Anterior cingulate cortex (tissue), 58 donors: ENCODE results near the gene CPNE7.

Source experiments
- DNase-seq, 58 donors: peaks; one replicate each; lab custom pipeline; 2025; lab: John Stamatoyannopoulos, UW

The CPNE7 gene

GRCh38 chr16:89599902-89600301 is 24.3 kb downstream of the CPNE7 start:
- DNase-seq, result no peak

- DNase-seq, result no peak
These were observed 24.9 kb downstream of the CPNE7 start for GRCh38 chr16:89600427-89600826.

GRCh38 chr16:89600956-89601355 is 25.4 kb downstream of the CPNE7 start:
- DNase-seq, result no peak

GRCh38 chr16:89601906-89602272 is 26.3 kb downstream of the CPNE7 start:
- DNase-seq, result peak in 1 of 58 donors; percentile 40

- peak in 40 of 58 donors; percentile 5 to 81 (median 36) for DNase-seq
These were observed 26.9 kb downstream of the CPNE7 start for GRCh38 chr16:89602273-89602951.

GRCh38 chr16:89602952-89603590 is 27.5 kb downstream of the CPNE7 start:
- DNase-seq, result no peak

GRCh38 chr16:89604764-89605163 is 29.2 kb downstream of the CPNE7 start:
- no peak for DNase-seq

GRCh38 chr16:89605186-89605970 is 29.8 kb downstream of the CPNE7 start:
- DNase-seq, result peak in 1 of 58 donors; percentile 25

- DNase-seq, result no peak
These were observed 30.4 kb downstream of the CPNE7 start for GRCh38 chr16:89606006-89606405.

- no peak for DNase-seq
These were observed 31.9 kb downstream of the CPNE7 start for GRCh38 chr16:89607453-89607852.

- no peak for DNase-seq
These were observed 32.6 kb downstream of the CPNE7 start for GRCh38 chr16:89607937-89608740.

GRCh38 chr16:89610108-89610453 is 34.5 kb downstream of the CPNE7 start:
- DNase-seq, result no peak

GRCh38 chr16:89612415-89613166 is 37.0 kb downstream of the CPNE7 start:
- DNase-seq, result no peak

- DNase-seq, result no peak
These were observed 37.8 kb downstream of the CPNE7 start, which contains the start of gene DPEP1 for GRCh38 chr16:89613231-89613953. Gene DPEP1 (plus strand): TSS chr16:89613642. CDS start chr16:89630411, 16,769 bp downstream.

GRCh38 chr16:89613954-89614459 is 38.4 kb downstream of the CPNE7 start:
- no peak for DNase-seq

- DNase-seq, result no peak
These were observed 39.6 kb downstream of the CPNE7 start for GRCh38 chr16:89615176-89615575.

GRCh38 chr16:89615596-89616090 is 40.1 kb downstream of the CPNE7 start:
- peak in 4 of 58 donors; percentile 3 to 13 (median 6) for DNase-seq

- DNase-seq, result no peak
These were observed 41.1 kb downstream of the CPNE7 start for GRCh38 chr16:89616623-89617022.

GRCh38 chr16:89617036-89617435 is 41.5 kb downstream of the CPNE7 start:
- DNase-seq, result no peak
